ENCODE measurements around the gene PPP2R5B. TPM values are rescaled to one million over a fixed set of nuclear protein-coding genes. Genes with fewer than 3 reads are reported as not detected.
A peak's percentile ranks its signal among the peaks of the same experiment; 100 is the strongest.

Gene PPP2R5B
- total RNA-seq, 2 experiments from 2014 or later: 9.7 to 11.9 TPM

DNA sequence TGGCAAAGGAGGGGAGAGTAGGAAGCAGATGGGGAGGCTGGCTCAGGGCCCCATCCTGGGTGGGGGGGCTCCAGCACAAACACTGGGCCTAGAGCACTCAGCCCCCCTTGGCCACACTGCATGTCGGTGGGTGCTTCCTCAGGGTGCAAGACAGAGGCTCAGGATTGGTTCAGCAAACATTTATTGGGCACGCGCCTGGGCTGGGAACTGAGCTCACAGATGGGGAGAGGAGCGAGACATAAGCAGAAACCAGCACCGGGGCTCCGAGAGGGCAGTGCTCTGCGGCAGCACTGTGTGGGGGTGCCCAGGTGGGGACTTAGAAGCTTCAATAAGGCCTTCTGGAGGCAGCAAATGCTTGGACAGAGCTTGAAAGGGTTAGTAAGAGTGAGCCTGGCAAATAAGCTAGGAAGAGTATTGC is 34.0 kb upstream of the PPP2R5B start:
- DNase-seq: no peak
- ChIA-PET POLR2A (interaction anchor here (1.2 kb wide), 1 partner anchor 31 kb away, joined by 4 read pairs; no protein-coding TSS in a partner anchor), CTCF (interaction anchor here (1.3 to 29.7 kb wide), 3 partner anchors 11 to 123 kb away, joined by 3 to 1198 read pairs (median 4); partner anchors contain the start of genes ARL2, CDC42BPG and EHD1)
- H3K36me3 Mint-ChIP-seq: peaks cover 2% of the 10 kb centered on the region
- H3K27ac Mint-ChIP-seq: no peak overlapping the region
- no peaks in the 10 kb centered on the region for H3K9me3 Mint-ChIP-seq
- intact Hi-C loops (cut with micrococcal nuclease): no loop called here
- H3K27me3 Mint-ChIP-seq: no peaks in the 10 kb centered on the region
- H3K4me1 Mint-ChIP-seq (ENCODE audit: low read depth): peaks cover 22% of the 10 kb centered on the region
- no peak overlapping the region for H3K4me3 Mint-ChIP-seq

DNA sequence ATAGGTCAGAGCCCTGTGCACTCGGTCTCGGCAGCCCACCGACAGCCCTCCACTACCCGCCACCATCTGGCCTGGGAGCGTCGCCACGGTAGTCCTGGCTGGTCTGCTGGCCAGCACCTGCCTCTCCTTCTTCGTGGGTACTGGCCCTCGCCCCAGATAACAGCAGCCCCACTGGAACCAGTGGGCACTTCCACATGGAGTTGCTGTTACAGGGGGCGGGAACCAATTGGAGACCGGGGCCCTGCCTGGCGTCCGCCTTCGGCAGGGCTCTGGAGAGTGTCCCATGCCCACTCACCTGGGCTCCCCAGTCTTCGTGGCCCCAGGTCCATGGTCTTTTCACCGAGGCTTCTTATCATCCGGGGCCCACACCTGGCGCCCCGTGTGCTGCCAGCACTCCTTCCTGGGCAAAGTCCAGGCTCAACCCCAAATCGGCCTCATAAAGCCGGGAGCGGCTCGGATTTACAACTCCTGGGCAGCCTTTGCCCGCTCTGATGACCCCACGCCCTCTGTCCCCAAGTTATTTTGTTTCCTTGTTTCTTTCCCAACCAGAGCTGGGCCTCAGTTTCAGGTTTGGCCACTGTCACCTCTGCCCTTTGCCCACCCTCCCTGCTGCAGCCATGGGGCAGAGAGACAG is 33.2 kb upstream of the PPP2R5B start:
- H3K4me1 Mint-ChIP-seq (ENCODE audit: low read depth): peaks cover 15% of the 10 kb centered on the region
- H3K27me3 Mint-ChIP-seq: no peaks in the 10 kb centered on the region
- H3K27ac Mint-ChIP-seq: no peak overlapping the region
- H3K36me3 Mint-ChIP-seq: peaks cover 2% of the 10 kb centered on the region
- intact Hi-C loops (cut with micrococcal nuclease): no loop called here
- CTCF ChIA-PET: interaction anchor here (0.7 to 29.7 kb wide), 2 partner anchors 13 to 35 kb away, joined by 3 to 1198 read pairs; partner anchors contain the start of genes CDC42BPG and EHD1
- POLR2A ChIA-PET: interaction anchor here (1.2 kb wide), 1 partner anchor 32 kb away, joined by 4 read pairs; no protein-coding TSS in a partner anchor
- no peaks in the 10 kb centered on the region for H3K9me3 Mint-ChIP-seq
- no peak overlapping the region for H3K4me3 Mint-ChIP-seq
- DNase-seq: no peak

DNA sequence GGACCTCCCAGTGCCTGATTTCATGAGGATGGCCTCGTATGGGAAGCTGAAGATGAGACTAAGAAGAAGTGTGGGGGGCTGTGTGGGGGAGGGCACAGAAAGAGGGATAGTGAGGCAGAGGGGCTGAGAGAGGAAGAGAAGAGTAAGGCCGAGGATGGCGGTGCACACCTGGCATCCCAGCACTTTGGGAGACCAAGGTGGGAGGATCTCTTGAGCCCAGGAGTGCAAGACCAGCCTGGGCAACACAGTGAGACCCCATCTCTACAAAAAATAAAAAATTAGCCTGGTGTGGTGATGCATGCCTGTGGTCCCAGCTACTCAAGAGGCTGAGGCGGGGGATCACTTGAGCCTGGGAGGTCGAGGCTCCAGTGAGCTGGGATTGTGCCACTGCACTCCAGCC is 32.6 kb upstream of the PPP2R5B start:
- Mint-ChIP-seq H3K4me1 (ENCODE audit: low read depth) (peaks cover 15% of the 10 kb centered on the region), H3K27ac (no peak overlapping the region), H3K9me3 (no peaks in the 10 kb centered on the region), H3K27me3 (no peaks in the 10 kb centered on the region), H3K36me3 (peaks cover 2% of the 10 kb centered on the region), H3K4me3 (no peak overlapping the region)
- POLR2A ChIA-PET: no interaction called here
- CTCF ChIA-PET: interaction anchor here (0.7 to 29.7 kb wide), 3 partner anchors 13 to 104 kb away, joined by 3 to 1198 read pairs (median 3); partner anchors contain the start of genes CDC42BPG and EHD1
- no peak for DNase-seq
- intact Hi-C loops (cut with micrococcal nuclease): no loop called here

DNA sequence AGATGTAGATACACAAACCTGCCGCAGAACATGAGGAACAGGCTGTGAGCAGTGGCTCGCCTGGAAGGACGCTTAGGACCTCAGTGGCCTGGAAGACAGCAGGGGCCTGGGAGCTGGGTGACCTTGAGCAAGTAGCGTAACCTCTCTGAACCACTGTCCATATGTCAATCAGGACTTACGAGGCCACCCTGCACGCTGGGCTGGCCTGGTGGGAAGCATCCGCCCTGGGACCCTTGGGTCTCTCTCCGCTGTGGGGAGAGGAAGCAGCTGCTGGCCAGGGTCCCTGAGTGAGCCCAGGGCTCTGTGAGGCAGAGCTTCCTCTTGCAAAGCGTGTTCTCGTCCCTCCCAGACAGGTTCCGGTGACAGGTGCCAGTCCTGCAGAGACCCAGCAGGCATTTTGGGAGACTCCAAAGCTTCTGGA is 32.1 kb upstream of the PPP2R5B start:
- intact Hi-C loops (cut with micrococcal nuclease): no loop called here
- CTCF ChIA-PET: interaction anchor here (1.4 to 29.7 kb wide), 2 partner anchors 36 to 105 kb away, joined by 3 to 1198 read pairs; partner anchors contain the start of gene CDC42BPG
- Mint-ChIP-seq H3K4me1 (ENCODE audit: low read depth) (peaks cover 12% of the 10 kb centered on the region), H3K27ac (no peak overlapping the region), H3K9me3 (no peaks in the 10 kb centered on the region), H3K27me3 (no peaks in the 10 kb centered on the region), H3K36me3 (peaks cover 2% of the 10 kb centered on the region), H3K4me3 (no peak overlapping the region)
- no peak for DNase-seq
- POLR2A ChIA-PET: no interaction called here

DNA sequence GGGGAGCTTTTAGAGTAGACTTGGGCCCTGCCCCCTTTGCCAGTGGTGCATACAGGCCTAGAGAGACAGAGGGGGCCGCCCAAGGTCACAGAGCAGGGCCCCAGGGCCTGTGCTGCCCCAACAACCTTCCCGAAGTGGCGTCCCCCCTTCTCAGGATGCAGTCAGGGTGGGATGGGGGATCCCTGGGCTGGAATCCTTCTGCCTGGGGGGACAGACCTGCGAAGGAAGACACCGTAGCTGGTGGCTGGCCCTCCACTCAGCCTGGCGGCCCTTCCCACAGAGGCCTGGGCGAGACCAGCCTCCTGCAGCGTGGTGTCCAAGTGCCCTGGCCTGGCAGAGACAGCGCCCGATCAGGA is 31.7 kb upstream of the PPP2R5B start:
- Mint-ChIP-seq H3K4me1 (ENCODE audit: low read depth) (peaks cover 9% of the 10 kb centered on the region), H3K9me3 (no peaks in the 10 kb centered on the region), H3K27me3 (no peaks in the 10 kb centered on the region), H3K27ac (no peak overlapping the region), H3K36me3 (peaks cover 2% of the 10 kb centered on the region), H3K4me3 (no peak overlapping the region)
- intact Hi-C loops (cut with micrococcal nuclease): no loop called here
- ChIA-PET POLR2A (no interaction called here), CTCF (interaction anchor here (1.4 to 29.7 kb wide), 2 partner anchors 36 to 105 kb away, joined by 3 to 1198 read pairs; partner anchors contain the start of gene CDC42BPG)
- DNase-seq: no peak

DNA sequence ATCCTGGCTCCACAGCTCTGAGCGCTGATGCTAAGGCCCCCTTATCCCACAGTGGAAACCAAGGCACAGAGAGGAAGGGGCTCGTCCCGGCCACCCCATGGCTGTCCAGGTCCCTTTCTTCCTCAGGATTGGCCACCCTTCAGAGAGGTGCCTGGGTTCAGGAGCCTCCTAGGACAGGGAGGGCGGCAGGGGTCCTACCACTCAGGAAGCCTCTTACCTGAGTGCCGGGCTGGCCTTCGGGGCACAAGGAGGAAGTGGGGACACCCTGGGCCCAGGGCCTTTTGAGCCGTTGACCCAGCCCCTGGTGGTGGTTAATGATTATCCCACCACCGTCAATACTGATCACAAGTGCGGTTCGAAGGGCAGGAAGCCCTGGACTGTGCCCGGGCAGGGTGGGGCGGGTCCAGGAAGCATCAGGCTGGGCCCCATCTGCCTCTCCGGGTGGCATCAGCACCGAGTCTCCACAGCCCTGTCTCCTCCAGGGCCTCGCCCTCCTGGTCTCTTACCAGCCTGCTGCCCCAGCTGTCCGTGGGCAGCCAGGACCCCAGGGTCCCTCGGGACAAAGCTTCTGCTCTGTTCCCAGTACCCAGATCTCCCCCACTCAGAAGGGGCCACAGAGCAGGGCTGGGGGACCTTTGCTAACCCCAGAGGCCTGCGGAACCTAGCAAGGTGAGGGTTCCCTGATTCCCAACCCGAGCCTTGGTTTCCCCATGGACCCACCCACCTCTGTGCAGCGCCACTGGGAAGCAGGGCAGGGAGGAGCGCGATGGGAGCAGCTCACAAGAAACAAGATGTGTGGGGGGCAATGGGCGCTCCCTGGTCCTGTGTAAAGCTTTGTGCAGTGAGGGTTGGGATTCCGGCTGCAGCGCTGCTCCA is 31.1 kb upstream of the PPP2R5B start:
- no peak overlapping the region for H3K27ac Mint-ChIP-seq
- ChIA-PET POLR2A (interaction anchor here (0.9 to 1.3 kb wide), 4 partner anchors 9 to 45 kb away, joined by 3 to 4 read pairs (median 4); partner anchors contain the start of gene EHD1), CTCF (interaction anchor here (0.8 to 29.7 kb wide), 14 partner anchors 8 to 242 kb away, joined by 3 to 1198 read pairs (median 4); partner anchors contain the start of genes CDC42BPG and EHD1)
- H3K27me3 Mint-ChIP-seq: no peaks in the 10 kb centered on the region
- intact Hi-C loops (cut with micrococcal nuclease): loop anchor here (1.0 kb wide), 1 partner anchor 46 kb away; no protein-coding TSS in a partner anchor
- H3K4me3 Mint-ChIP-seq: no peak overlapping the region
- no peak for DNase-seq
- H3K9me3 Mint-ChIP-seq: no peaks in the 10 kb centered on the region
- peaks cover 4% of the 10 kb centered on the region for H3K36me3 Mint-ChIP-seq
- peaks cover 4% of the 10 kb centered on the region for H3K4me1 Mint-ChIP-seq (ENCODE audit: low read depth)

DNA sequence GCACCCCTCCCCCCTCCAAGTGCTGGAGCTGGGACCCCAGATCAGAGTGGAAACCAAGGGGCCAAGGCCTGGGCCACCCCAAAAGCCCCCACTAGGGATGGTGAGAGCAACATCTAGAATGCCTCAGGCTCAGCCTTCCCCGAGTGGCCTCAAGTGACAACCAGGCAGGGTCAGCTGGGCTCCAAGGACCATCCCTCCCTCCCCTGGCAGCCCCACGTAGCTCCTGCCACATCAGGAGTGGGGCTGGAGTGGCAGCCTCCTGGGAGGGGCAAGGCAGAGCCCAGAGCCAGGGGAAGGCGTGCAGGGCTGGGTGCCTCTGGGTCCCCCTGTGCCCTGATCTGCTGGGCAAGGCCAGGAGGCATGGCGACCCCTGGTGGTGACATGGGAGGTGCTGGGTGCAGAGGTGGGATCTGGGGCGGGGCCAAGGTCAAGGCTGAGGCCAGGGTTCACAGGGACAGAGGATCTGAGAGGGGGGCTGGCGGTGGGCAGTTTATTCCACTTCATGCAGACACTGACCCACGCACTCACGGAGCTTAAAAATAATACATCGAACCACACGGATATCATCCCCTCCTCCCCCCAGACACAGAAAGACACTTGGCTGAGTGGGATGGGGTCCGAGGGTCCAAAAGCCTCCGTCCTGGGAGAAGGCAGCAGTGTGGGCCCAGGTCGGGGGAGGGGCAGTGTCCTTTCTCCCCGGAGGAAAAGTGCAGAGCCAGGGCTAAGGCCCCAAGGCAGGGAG is 30.2 kb upstream of the PPP2R5B start:
- intact Hi-C loops (cut with micrococcal nuclease): loop anchor here (1.0 kb wide), 1 partner anchor 47 kb away; no protein-coding TSS in a partner anchor
- CTCF ChIA-PET: interaction anchor here (0.8 to 29.7 kb wide), 13 partner anchors 9 to 241 kb away, joined by 3 to 1198 read pairs (median 4); partner anchors contain the start of genes CDC42BPG and EHD1
- Mint-ChIP-seq H3K27me3 (no peaks in the 10 kb centered on the region), H3K4me3 (no peak overlapping the region), H3K27ac (peak overlapping the region; percentile 46), H3K4me1 (ENCODE audit: low read depth) (peaks cover 2% of the 10 kb centered on the region), H3K9me3 (no peaks in the 10 kb centered on the region), H3K36me3 (peaks cover 5% of the 10 kb centered on the region)
- DNase-seq: peak; percentile 94
- POLR2A ChIA-PET: interaction anchor here (0.9 to 1.3 kb wide), 4 partner anchors 10 to 46 kb away, joined by 3 to 4 read pairs (median 4); partner anchors contain the start of gene EHD1

DNA sequence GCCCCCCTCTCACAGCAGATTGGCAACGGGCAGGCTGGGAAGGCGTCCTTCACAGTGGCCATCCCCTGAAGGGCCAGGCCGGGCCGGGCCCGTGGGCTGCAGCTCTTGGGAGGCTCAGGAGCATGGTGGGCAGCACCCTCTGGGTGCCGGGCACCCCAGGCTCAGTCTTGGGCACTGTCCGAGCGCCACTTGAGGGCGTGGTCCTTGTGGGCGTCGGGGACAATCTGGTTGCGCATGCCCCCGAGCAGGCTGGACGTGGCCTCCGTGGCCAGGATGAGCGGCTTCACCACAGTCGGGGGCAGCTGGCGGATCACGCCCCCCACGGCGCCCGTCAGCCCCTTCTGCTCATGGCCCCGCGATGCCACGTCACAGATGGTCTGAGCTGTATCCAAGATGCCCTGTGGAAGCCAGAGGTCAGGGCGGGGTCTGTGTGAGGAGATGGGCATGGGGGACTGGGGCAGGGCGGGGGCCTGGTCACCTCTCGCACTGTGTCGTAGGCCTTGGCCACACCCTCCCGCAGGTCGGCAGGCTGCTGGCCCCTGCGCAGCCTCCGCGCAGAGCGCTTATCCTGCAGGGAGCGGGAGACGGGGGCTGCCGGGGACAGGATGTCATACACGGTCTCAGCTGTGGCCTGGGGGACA is 29.6 kb upstream of the PPP2R5B start:
- POLR2A ChIA-PET: no interaction called here
- Mint-ChIP-seq H3K4me3 (no peak overlapping the region), H3K36me3 (peaks cover 8% of the 10 kb centered on the region), H3K27me3 (no peaks in the 10 kb centered on the region), H3K9me3 (no peaks in the 10 kb centered on the region), H3K4me1 (ENCODE audit: low read depth) (peaks cover 8% of the 10 kb centered on the region), H3K27ac (no peak overlapping the region)
- CTCF ChIA-PET: interaction anchor here (1.3 to 29.7 kb wide), 3 partner anchors 14 to 38 kb away, joined by 4 to 1198 read pairs (median 5); partner anchors contain the start of genes CDC42BPG and EHD1
- intact Hi-C loops (cut with micrococcal nuclease): loop anchor here (1.0 kb wide), 1 partner anchor 48 kb away; no protein-coding TSS in a partner anchor
- DNase-seq: no peak

DNA sequence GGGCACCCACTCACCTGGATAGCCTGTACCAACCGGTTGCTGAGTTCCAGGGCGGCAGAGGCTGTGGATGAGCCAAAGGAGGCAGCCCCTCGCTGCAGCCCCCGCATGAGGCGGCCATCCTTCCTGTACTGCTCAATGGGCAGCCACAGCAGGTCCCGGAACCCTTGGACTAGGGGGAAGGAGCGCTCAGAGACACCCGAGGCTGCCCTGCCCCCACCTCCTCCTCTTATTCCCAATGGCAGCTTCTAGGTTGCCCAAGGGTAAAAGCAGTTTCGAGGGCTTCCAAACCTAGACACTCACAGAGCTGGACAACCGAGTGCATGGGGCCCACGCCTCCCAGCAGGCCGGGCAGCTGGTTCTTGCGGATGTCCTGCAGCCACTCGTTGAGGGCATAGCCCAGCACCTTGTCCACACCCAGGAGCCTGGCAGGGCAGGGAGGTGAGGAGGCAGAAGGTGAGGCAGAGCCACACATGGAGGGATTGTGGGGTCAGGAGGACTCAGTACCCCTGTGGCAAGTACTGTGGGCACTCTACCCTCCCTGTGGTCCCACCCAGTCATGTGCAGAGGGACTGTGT is 28.0 kb upstream of the PPP2R5B start:
- H3K4me1 Mint-ChIP-seq (ENCODE audit: low read depth): peaks cover 22% of the 10 kb centered on the region
- intact Hi-C loops (cut with micrococcal nuclease): no loop called here
- ChIA-PET POLR2A (no interaction called here), CTCF (interaction anchor here (1.1 to 29.7 kb wide), 3 partner anchors 8 to 118 kb away, joined by 4 to 1198 read pairs (median 4); partner anchors contain the start of genes ARL2 and CDC42BPG)
- no peak overlapping the region for H3K4me3 Mint-ChIP-seq
- H3K27ac Mint-ChIP-seq: no peak overlapping the region
- DNase-seq: no peak
- no peaks in the 10 kb centered on the region for H3K27me3 Mint-ChIP-seq
- peaks cover 13% of the 10 kb centered on the region for H3K36me3 Mint-ChIP-seq
- H3K9me3 Mint-ChIP-seq: no peaks in the 10 kb centered on the region

DNA sequence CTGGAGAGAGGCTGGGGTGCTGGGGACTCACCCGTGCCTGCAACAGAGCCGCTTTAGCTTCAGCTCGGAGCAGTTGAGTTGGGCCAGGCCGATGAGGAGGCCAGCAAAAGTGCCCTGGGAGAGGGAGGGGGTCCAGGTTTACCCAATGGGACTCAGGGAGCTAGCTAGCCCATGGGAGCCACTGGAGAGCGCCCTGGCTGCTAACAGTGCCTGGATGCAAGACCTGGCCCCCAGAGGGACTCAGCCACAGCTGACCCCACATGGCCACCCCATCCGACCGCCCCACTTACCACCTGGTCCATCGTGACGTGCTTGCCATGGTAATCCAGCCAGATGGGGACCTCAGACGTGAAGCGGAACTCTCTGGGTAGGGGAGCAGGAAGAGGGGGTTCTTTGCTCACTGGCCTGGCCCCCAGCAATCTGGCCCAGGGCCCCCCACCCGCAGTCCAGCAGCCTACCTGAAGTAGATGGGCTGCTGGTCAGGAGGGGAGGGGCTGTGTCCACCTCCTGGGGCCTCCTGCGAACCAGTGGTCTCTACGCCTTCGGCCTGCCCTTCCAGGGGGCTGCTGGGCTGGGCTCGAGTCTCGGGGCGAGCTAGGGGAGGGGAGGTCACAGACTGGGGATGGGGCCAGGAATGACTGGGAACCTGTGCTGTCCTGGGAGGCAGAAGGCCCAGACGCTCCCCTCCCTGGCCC is 27.0 kb upstream of the PPP2R5B start:
- intact Hi-C loops (cut with micrococcal nuclease): no loop called here
- Mint-ChIP-seq H3K27ac (no peak overlapping the region), H3K4me3 (no peak overlapping the region), H3K27me3 (no peaks in the 10 kb centered on the region), H3K4me1 (ENCODE audit: low read depth) (peaks cover 25% of the 10 kb centered on the region), H3K9me3 (no peaks in the 10 kb centered on the region), H3K36me3 (peaks cover 17% of the 10 kb centered on the region)
- ChIA-PET CTCF (interaction anchor here (1.3 to 29.7 kb wide), 4 partner anchors 9 to 117 kb away, joined by 3 to 1198 read pairs (median 4); partner anchors contain the start of genes ARL2 and CDC42BPG), POLR2A (no interaction called here)
- DNase-seq: no peak

Measured in activated CD4-positive, alpha-beta memory T cell treated with anti-CD3 and anti-CD28 coated beads for 36 hours (primary cell).